22Rv1 (cell line): ENCODE results near the gene WNT8A.
"Not testable (repeated sequence)": the region's sequence is repeated elsewhere in the genome, so short reads cannot be mapped to it uniquely, and the experiment has no call there.

ENCODE experiments used
- H3K27ac ChIP-seq: fragments of 450-650 bp; 2 replicates; pipeline ENCODE4 v1.5.1; 2017
- CTCF ChIP-seq: fragments of 450-650 bp; IDR thresholded peaks from 2 replicates; pipeline ENCODE4 v1.5.1; 2017; ENCODE audit warnings: mild to moderate bottlenecking
- ZFX ChIP-seq: fragments of 450-650 bp; IDR thresholded peaks from 2 replicates; pipeline ENCODE4 v1.6.1; 2017; ENCODE audit warnings: antibody characterized with exemption, borderline replicate concordance

The WNT8A gene

GRCh38 chr5:138053554-138053953, 30.3 kb upstream of the WNT8A start:
- H3K27ac ChIP-seq = no peak overlapping the region
- TF ChIP-seq CTCF (no peak), ZFX (no peak)

- no peak for TF ChIP-seq CTCF
- TF ChIP-seq ZFX = no peak
Observed at GRCh38 chr5:138054206-138054605, 29.6 kb upstream of the WNT8A start.

GRCh38 chr5:138054847-138055558, 28.8 kb upstream of the WNT8A start:
- TF ChIP-seq ZFX (no peak), CTCF (no peak)
- H3K27ac ChIP-seq = no peak overlapping the region

More at GRCh38 chr5:138054206-138054605, 29.6 kb upstream of the WNT8A start:
- no peak overlapping the region for H3K27ac ChIP-seq

- no peak overlapping the region for H3K27ac ChIP-seq
- no peak for TF ChIP-seq ZFX
- TF ChIP-seq CTCF = no peak
Observed at GRCh38 chr5:138064526-138064925, 19.3 kb upstream of the WNT8A start.

- TF ChIP-seq CTCF = peak; percentile 49
- no peak for TF ChIP-seq ZFX
- H3K27ac ChIP-seq = no peak overlapping the region
Observed at GRCh38 chr5:138065102-138065501, 18.7 kb upstream of the WNT8A start.

- TF ChIP-seq ZFX (no peak), CTCF (no peak)
- H3K27ac ChIP-seq = no peak overlapping the region
Observed at GRCh38 chr5:138067945-138068344, 15.9 kb upstream of the WNT8A start.

- peak; percentile 90 for TF ChIP-seq CTCF
- no peak for TF ChIP-seq ZFX
- H3K27ac ChIP-seq = no peak overlapping the region
Observed at GRCh38 chr5:138068742-138069600, 14.9 kb upstream of the WNT8A start.

GRCh38 chr5:138070026-138070425, 13.8 kb upstream of the WNT8A start:
- H3K27ac ChIP-seq = not testable (repeated sequence)
